HG02840 (cell line): ENCODE data around the gene KRTAP10-8.
"Not testable (repeated sequence)": the region's sequence is repeated elsewhere in the genome, so short reads cannot be mapped to it uniquely, and the experiment has no call there.

ENCODE experiments used
- ATAC-seq: cut with Tn5 transposase; IDR thresholded peaks from one replicate; pipeline ENCODE4 v1.9.1; 2021; ENCODE audit warnings: mild to moderate bottlenecking, moderate library complexity, moderate number of reproducible peaks; ENCODE audit not compliant: unreplicated experiment, low FRiP score

The KRTAP10-8 gene

DNA sequence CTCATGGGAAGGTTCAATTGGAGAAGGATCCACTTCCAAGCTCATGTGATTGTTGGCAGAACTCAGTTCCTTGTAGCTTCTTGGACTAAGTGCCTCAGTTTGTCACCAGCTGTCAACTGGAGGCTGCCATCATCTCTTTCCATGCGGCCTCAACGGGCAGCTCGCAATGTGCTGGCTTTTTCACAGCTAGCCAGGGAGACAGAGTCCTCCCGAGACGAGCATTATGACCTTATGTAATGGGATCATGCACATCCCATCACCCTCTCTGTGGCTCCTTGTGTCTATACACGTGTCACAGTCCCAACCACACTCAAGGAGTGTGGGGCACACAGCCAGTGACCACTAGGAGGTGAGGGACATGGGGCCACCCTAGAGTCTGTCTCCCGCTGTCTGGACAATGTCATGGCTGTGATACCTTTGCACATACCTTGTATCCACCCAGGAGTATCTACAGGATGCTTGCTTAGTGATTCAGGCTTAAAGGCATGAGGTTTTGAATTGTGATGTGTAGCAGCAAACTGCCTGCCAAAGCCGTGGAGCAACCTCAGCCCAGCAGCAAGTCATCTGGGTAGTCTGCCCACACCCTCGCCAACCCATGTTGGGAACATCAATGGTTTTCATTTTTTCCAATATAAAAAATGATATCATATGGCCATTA is 15.7 kb upstream of the KRTAP10-8 start:
- ATAC-seq = no peak

DNA sequence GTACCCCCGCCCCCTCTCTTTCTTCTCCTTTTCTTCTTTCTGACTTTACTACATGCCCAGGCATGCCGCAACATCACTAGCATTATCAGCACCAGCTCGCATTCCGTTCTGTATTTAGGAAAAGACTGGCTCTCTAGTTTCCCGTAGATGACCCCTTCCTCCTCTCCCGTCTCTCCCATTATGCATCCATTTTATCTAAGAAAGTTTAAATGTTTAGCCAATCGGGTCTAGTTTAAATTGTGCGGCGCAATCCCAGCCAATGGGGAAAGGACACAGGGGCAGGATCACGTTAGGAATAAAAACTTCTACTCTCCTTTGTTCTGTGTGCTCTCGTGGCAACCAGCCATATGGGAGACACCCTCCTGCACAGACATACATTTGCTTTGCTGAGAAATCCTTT is 13.8 kb upstream of the KRTAP10-8 start:
- no peak for ATAC-seq

DNA sequence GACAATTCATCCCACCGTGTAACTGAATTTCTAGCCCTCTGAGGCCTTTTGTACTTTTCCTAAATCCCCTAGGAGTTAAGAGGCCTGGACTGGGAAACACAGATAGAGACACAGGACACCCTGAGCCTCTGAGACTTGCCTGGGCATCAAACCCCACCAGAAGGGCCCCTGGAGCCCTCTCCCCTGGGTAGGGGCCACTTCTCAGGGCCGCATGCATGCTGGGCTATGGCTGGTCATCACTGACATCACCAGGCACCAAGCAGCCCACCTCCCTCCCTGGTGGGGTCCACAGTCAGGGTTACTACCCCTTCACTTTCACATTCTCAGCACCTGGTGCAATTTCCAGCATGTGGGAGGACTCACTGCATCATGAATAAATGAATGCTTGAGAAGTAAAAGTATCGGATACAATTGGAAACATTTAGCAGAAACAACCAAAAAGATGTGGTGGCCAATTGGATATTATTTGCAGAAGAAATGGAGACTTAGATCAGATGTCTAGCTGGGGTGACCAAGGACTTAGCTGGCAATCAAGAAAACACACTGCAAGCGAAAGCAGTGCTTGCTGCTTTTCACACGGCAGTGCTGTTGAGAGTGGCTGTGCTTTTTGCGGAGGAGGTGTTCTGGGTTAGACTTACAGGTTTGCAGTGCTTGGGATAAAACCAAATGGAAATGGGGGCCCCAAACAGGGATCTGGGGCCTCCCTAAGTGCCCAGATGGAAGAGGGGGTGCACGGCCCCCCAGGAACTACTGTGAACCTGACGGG is 12.4 kb upstream of the KRTAP10-8 start:
- no peak for ATAC-seq

DNA sequence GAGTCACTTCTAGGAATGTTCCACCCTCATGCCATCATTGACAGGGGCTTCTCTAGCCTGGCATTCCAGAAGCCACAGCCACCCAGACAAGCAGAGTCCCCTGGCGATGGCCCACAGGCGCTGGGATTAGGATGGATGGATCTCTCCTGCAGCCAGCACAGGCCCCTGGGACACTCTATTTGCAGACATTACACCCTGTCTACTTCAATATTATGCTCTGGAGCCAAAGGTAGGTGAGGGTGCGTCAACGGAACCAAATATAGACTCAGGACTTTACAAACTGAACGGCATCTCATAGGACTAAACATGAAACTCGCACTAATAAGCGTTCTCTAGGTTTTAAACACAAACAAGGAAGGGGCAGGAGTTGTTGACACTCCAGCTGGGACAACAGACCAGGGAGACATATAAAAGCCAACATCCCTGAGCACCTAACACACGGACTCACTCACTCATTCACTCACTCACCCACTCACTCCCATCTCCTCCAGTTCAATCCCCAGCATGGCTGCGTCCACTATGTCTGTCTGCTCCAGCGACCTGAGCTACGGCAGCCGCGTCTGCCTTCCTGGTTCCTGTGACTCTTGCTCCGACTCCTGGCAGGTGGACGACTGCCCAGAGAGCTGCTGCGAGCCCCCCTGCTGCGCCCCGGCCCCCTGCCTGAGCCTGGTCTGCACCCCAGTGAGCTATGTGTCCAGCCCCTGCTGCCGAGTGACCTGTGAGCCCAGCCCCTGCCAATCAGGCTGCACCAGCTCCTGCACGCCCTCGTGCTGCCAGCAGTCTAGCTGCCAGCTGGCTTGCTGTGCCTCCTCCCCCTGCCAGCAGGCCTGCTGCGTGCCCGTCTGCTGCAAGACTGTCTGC is 11.5 kb upstream of the KRTAP10-8 start, which contains the start of gene KRTAP10-7:
TSS of gene KRTAP10-7 (plus strand) at position 480 of the 861 bp plus-strand sequence. CDS start at position 505, 25 bp downstream.
- not testable (repeated sequence) for ATAC-seq

DNA sequence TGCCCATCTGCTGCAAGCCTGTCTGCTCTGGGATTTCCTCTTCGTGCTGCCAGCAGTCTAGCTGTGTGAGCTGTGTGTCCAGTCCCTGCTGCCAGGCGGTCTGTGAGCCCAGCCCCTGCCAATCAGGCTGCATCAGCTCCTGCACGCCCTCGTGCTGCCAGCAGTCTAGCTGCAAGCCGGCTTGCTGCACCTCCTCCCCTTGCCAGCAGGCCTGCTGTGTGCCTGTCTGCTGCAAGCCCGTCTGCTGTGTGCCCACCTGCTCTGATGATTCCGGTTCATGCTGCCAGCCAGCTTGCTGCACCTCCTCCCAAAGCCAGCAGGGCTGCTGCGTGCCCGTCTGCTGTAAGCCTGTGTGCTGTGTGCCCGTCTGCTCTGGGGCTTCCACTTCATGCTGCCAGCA is 10.8 kb upstream of the KRTAP10-8 start:
- not testable (repeated sequence) for ATAC-seq

DNA sequence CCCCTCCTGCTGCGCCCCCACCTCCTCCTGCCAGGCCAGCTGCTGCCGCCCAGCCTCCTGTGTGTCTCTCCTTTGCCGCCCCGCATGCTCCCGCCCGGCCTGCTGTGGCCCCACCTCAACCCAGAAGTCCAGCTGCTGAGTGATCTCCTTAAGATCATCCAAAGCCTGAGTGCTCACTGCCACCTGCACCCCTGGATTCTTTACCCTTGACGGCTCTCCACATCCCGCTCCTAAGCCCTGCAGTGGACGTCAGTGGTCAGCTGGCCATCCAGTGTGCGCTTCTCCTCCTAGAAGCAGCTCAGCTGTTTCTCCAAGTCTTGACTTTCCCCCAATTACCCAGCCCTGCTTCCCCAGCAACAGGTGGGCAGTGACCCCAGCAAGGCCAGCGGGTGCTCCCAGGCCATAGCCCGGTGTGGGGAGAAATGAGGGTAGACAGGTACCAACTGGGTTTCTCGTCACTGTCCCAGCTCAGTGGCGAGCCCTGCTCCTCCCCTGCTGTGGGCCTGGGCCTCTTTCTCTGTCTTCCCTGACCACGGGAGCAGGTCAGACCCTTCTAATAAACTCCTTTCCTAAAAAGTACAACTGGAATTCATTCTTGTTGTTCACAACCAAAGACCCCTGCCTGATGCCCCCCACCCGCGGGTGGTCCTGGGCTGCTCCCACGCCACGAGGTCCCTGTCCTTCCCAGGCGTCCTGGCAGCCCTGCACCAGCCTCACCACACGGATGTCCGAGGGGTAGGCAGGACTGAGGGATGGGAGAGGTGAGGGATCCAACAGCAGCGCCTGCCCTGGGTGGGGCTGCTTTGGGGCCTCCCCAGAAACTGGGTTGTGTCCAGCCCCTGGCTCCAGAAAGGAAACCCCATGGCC is 10.1 kb upstream of the KRTAP10-8 start:
- ATAC-seq = no peak

DNA sequence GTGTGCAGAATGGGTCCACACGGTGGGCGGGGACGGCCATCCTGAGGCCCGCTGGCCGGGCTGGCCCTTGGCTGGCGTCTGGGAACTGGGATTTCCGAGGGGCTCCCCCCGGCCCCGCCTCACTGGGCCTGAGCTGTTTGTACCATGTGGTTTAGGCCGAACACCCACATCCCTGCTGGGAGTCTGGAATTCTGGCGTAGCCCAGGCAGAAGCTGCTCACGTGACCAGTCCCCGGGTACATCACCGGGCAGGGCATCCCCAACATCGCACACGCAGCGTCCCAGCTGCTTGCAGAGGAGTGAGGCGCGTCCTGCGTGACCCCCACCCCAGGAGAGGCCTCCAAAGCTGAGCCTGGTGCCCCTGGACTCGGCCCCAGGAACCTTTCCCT is 9.4 kb upstream of the KRTAP10-8 start:
- no peak for ATAC-seq

DNA sequence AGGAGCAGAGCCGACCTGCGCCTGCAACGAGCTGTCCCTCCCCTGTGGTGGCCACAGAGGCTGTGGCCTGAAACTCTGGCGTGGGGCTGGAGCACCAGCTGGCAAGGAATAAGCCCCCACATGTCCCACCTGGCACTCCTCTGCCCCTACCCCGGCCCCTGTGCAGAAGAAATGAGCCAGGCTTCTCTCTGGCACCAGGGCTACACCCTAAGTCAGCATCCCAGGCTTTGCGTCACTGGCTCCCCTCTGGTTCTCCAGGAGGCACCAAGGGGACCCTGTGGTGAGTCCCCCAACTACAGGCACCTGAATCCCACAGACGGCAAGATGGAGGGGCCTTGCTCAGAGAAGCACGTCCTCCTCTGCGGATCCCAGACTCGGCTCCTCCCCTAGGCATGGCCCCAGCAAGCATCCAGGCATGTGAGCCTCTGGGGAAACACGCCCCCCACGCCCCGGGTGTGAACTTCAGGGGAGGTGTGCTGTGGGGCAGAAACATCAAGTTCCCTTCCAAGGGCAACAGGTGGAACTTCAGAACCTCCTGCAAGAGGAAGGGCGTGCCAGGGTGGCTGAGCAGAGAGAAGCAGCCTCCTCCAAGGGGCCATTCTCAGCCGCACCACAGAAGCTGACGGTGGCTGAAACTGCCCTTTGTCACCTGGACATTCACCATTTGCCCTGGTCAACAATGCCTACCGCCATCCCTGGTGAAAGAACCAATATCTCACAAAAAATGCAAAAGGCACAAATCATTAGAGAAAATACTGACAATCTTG is 8.6 kb upstream of the KRTAP10-8 start:
- ATAC-seq = no peak

DNA sequence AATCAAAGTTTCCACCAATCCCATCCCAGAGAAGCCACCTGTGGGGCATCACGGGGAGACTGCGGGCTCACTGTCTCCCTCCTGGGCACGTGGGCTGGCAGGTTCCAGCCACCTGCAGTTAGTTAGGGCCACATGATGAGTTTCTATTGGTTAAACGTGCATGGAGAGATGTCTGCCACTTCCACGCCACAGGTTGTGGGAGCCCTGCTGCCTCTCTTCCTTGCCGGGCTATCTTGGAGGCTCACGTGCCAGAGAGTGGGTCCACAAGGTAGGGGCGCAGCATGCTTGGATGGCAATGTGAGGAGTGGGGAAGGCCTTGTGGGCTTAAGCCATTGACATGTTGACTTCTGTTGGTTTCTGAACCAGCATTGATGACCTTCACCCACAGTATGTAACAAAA is 8.0 kb upstream of the KRTAP10-8 start:
- ATAC-seq = no peak

DNA sequence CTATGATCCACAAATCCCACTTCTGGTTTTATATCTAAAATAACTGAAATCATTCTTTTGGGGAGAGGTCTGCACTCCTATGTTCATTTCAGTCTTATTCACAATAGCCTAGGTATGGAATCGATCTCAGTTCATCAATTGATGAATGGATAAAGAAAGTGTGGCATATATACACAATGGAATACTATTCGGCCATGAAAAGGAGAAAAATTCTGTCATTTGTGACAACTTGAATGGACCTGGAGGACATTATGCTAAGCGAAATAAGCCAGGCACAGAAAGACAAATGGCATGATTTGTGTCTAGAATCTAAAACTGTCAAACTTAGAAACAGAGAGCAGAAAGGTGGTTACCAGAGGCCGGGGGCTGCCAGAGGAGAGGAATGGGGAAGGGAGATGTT is 5.4 kb upstream of the KRTAP10-8 start:
- no peak for ATAC-seq

DNA sequence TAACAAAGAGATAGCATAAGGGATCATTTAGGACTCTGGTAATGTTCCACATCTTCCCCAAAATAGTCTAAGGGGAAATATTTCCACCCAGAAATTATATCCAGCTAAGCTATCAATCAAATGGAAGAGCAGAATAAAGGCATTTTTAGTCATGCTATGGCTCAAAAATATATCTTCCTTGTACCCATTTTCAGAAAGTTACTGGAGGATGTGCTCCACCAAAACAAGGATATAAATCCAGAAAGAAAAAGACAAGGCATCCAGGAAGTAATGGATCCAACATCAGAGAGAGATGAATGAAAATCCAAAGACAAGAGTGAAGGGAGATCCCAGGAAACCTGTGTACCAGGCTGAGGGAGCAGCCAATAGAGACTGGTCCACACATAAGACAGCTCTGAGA is 2.7 kb upstream of the KRTAP10-8 start:
- ATAC-seq = no peak

DNA sequence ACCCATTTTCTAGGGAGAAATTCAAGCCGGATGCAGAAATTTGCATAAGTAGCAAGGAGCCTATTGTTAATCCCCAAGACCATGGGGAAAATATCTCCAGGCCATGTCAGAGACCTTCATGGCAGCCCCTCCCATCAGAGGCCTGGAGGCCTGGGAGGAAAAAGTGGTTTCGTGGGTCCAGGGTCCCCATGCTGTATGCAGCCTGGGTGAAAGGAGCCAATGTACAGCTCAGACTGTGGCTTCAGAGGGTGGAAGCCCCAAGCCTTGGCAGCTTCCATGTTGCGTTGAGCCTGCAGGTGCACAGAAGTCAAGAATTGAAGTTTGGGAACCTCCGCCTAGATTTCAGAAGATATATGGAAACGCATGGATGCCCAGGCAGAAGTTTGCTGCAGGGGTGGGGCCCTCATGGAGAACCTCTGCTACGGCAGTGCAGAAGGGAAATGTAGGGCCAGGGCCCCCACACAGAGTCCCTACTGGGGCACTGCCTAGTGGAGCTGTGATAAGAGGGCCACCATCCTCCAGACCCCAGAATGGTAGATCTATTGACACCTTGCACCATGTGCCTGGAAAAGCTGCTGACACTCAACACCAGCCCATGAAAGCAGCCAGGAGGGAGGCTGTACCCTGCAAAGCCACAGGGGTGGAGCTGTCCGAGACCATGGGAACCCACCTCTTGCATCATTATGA is 1.6 kb upstream of the KRTAP10-8 start:
- not testable (repeated sequence) for ATAC-seq

DNA sequence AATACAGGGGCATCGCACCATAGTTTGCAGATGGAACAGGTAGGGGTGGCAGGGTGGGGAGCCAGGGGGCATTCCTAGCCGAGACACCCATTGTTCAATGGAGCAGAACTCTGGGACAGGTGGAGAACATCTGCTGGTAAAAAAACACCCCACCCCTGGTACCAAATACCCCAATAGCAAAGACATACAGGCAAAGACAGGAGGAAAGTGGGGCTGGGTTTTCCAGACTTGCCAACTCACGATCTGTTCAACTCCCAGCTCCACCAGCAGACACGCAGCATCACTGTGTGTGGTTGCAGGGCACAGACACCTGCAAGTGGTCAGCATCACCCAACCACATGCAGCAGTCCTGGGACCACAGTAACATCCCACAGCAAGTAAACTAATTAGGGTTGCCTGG is 328 bp upstream of the KRTAP10-8 start:
- no peak for ATAC-seq

DNA sequence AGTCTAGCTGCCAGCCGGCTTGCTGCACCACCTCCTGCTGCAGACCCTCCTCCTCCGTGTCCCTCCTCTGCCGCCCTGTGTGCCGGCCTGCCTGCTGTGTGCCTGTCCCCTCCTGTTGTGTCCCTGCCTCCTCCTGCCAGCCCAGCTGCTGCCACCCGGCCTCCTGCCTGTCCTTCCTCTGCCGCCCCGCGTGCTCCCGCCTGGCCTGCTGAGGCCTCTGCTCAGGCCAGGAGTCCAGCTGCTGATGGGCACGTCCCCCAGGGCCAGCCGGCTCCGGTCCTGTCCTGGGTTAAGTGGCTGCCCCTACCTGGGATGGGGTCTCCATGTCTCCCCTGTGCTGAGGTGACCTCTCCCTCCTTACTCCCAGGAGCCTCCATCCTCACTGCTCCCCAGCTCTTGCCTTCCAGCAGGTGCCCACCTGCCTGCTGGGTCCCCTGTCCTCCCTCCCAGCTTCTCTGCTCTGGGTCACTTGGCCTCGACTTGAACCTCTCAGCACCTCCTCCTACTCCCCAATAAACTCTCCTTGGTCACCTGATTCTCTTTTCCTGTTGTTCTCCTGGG is 870 bp downstream of the KRTAP10-8 start:
- no peak for ATAC-seq

DNA sequence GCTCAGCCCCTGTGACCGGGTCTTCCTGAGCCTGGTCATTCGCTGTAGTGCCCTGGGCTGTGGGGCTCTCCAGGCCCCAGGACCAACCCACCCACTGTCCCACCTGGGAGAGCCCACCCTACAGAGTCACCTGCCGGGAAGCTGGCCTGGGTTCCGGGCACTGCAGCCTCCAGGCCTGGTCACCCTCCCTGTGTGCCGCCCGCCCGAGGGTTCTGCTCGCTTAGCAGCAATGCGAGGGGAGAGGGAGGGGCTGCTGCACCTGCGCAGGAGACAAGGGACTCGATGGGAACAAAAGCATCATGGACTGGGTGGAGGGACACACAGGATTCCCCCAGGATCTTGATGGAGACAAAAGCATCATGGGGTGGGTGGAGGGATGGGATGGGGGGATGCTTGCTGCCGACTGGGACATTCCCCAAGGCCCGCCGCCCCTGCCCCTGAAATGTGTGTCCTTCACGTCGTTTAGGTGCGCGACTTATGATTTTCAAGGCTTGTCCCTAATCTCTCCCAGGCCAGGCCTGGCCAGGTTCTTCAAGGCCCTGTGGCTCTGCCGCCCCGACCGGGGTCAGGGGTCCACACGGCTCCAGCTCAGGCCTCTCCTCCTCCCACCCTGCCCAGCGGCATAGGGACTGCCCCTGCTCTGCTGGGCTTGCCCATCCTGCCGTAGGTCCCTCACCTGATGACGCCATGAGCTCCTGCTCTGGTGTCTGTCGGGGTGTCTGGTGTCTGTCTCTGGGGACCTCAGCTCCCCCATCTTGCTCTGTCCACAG is 1.7 kb downstream of the KRTAP10-8 start:
- no peak for ATAC-seq

DNA sequence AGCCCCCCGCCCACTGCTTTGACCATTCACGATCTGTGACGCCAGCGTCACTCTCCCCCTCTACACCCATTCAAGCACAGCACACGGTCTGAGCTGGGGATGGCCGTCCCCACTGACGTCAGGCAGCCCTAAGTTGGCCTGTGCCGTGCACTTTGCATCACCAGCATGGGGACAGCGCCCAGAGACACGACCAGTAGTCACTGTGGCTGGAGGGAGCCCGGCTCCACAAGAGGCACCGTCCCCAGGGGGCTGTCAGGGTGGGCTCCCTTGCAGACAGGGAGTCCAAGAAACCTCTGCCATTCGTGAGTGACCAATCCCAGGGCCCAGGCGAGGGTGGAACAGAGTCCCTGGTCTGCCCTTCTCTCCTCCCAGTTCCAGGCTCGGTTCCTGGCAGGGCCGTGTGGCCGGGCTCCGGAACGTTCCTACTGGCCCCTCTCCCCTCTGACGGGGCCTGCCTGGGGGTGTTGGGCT is 2.3 kb downstream of the KRTAP10-8 start:
- no peak for ATAC-seq

DNA sequence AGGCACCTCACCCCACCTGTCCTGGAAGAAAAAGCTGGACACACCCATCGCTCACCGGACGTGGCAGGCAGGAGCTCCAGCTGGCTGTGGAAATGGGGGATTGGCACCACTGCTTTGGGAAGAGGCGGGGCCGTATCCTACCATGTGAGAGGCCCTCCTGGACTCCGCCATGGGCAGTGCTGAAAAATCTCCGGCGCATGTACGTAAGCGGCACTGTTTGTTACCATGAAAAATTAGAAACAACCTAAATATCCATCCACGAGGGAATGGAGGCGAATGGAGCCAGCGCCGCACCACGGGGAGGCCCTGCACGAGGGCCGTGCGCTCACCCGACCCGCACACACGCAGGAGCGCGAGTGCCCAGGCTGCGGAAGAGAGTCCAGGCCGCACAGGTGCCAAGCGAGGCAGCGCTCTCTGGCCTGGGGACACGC is 3.1 kb downstream of the KRTAP10-8 start:
- ATAC-seq = no peak

DNA sequence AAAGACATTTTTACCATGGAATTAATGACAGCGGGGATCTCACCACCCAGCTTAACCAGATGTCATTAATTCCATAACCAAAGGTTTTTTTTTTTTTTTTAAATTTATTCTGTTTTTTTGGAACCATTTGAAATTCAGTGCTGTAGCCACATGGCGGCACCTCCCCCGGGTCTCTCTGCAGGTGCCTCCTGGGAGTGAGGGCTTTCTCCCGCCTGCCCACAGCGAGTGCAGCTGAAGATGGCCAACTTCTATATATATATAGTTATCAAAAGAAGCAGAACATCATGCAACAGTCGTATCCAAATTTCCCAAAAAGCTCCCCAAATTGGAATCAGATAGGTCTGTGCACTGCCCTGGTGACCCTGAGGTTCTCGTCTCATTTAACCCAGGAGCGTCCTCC is 3.6 kb downstream of the KRTAP10-8 start:
- no peak for ATAC-seq
